ENCODE data around the gene KCTD15.

- TF ChIP-seq CTCF (IDR thresholded peaks at IDR 0.05) (no peak), EZH2 (IDR thresholded peaks at IDR 0.05; ENCODE audit: borderline replicate concordance, insufficient read depth, low read depth, low read length, poor library complexity, severe bottlenecking) (no peak)
Measured at GRCh38 chr19:33819880-33820781, 23.5 kb downstream of the KCTD15 start.
